Activated T-cell treated with anti-CD3 and anti-CD28 coated beads, Interleukin-2, amount 50 U/mL, for 72 hours (primary cell): ENCODE results near the gene AAMP. TPM values are rescaled to one million over a fixed set of nuclear protein-coding genes. Genes with fewer than 3 reads are reported as not detected.
"Not testable (repeated sequence)": the region's sequence is repeated elsewhere in the genome, so short reads cannot be mapped to it uniquely, and the experiment has no call there.

Experiments used
- ATAC-seq, 2 donors: fragments of 150-1000 bp; cut with Tn5 transposase; replicated peaks in 1 of 2; 2 replicates each; pipeline ENCODE4 v1.10.0; 2021; ENCODE audit warnings: moderate library complexity in 2 of 2, mild to moderate bottlenecking in 1 of 2
- DNase-seq, 2 donors: peaks; one replicate each; pipeline ENCODE4 v3.0.0; 2021 to 2022; ENCODE audit warnings: mixed read lengths in 1 of 2
- H3K27ac Mint-ChIP-seq: one replicate; pipeline ENCODE4 v1.8.0; 2022; ENCODE audit warnings: mild to moderate bottlenecking, moderate library complexity, mixed read lengths
- H3K27me3 Mint-ChIP-seq: one replicate; pipeline ENCODE4 v1.8.0; 2022; ENCODE audit warnings: low read depth, mixed read lengths
- H3K36me3 Mint-ChIP-seq, 2 donors: one replicate each; pipeline ENCODE4 v1.8.0; 2022; ENCODE audit warnings: mixed read lengths in 2 of 2, mild to moderate bottlenecking in 1 of 2; ENCODE audit not compliant: insufficient read depth in 2 of 2
- H3K4me1 Mint-ChIP-seq: one replicate; pipeline ENCODE4 v1.8.0; 2022; ENCODE audit warnings: low read depth, mixed read lengths
- H3K4me3 Mint-ChIP-seq, 2 donors: one replicate each; pipeline ENCODE4 v1.8.0; 2022; ENCODE audit warnings: mild to moderate bottlenecking in 2 of 2, mixed read lengths in 2 of 2, moderate library complexity in 2 of 2
- H3K9me3 Mint-ChIP-seq, 2 donors: one replicate each; pipeline ENCODE4 v1.8.0; 2022; ENCODE audit warnings: mixed read lengths in 2 of 2
- total RNA-seq, 2 donors: library from RNA; stranded (reverse); gene quantifications; one replicate each; pipeline ENCODE4 v1.2.3, GENCODE V29; 2022

AAMP gene, protein sequence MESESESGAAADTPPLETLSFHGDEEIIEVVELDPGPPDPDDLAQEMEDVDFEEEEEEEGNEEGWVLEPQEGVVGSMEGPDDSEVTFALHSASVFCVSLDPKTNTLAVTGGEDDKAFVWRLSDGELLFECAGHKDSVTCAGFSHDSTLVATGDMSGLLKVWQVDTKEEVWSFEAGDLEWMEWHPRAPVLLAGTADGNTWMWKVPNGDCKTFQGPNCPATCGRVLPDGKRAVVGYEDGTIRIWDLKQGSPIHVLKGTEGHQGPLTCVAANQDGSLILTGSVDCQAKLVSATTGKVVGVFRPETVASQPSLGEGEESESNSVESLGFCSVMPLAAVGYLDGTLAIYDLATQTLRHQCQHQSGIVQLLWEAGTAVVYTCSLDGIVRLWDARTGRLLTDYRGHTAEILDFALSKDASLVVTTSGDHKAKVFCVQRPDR
- total RNA-seq = 10 to 100 TPM; 51.7 to 63.0 TPM

DNA sequence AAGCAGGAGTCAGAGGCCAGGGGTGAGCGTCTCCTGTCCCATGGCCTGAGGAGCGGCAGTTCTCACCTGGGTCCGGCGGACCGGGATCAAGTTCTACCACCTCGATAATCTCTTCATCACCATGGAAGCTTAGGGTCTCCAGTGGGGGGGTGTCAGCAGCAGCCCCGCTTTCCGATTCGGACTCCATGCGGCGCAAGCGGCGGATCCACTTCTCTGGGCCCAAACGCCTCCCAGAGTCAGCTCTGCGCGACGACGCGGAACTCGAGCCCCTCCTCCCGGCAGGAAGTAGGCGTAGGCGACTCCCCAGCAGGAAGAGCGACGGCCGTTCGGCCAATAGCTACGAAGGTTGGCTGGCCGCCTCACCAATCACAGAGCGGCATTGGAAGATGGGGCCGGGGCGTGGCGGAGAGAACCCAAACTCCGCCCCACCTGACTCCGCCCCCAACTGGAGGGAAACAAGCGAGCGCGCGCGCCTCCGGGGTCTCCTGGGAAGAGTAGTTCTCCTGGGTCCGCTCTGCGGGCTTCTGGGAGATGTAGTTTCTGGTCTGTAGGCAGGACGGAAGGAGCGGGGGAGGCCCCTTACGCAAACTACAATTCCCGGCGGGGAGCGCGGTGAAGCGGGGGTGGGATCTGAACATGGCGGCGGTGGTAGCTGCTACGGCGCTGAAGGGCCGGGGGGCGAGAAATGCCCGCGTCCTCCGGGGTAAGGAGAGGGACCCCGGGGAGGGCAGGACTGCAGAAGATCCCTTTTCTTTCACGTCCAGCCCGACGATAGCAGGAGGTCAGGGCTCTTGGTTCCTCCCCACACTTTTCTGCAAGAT, at the start of gene AAMP, which contains the start of gene PNKD:
AAMP (minus strand) TSS at position 238 of the 821 bp plus-strand sequence; CDS start at position 187, 51 bp downstream.
PNKD (plus strand) TSS at position 620 of the 821 bp plus-strand sequence; CDS start at position 637, 17 bp downstream.
- Mint-ChIP-seq H3K9me3 (no peaks in the 10 kb centered on the region), H3K36me3 (peaks cover 3 to 17% of the 10 kb centered on the region in 2 donors)

GRCh38 chr2:218318241-218318640, 48.3 kb upstream of the AAMP start:
- no peak for ATAC-seq
- Mint-ChIP-seq H3K27ac (no peak overlapping the region), H3K4me3 (no peak overlapping the region), H3K9me3 (peaks cover 2% of the 10 kb centered on the region in 2 donors), H3K27me3 (no peaks in the 10 kb centered on the region), H3K36me3 (no peaks in the 10 kb centered on the region), H3K4me1 (peaks cover 41% of the 10 kb centered on the region)
- no peak for DNase-seq

More for the DNA sequence above, at the start of gene AAMP, which contains the start of gene PNKD:
- Mint-ChIP-seq H3K4me3 (peak within 1 kb of the TSS; percentile 85 to 98), H3K4me1 (peaks cover 38% of the 10 kb centered on the region), H3K27ac (peak within 1 kb of the TSS; percentile 78), H3K27me3 (no peaks in the 10 kb centered on the region)
- DNase-seq = peak; percentile 100
- peak; percentile 92 for ATAC-seq

DNA sequence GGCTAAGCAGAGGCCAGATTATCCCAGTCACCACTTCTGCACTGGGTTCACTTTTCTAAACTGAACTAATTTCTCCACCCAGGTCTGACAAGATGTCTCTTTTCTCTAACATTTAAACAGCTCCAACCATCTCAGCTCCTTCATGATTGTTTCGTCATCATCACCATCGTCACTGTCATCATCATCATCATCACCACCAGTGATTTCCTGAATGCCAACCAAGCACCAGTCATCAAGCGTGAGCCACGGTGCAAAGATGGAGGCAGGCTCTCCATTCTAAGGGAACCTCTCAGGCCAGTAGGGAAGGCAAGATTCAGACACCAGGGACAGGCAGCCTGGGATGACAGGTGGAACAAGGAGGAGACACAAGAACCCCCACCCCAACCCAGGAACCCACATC, 47.9 kb upstream of the AAMP start:
- peaks cover 2% of the 10 kb centered on the region in 2 donors for H3K9me3 Mint-ChIP-seq
- peaks cover 40% of the 10 kb centered on the region for H3K4me1 Mint-ChIP-seq
- ATAC-seq (peak in 1 of 2 donors; percentile 5), DNase-seq (no peak)
- H3K27ac Mint-ChIP-seq = no peak overlapping the region
- H3K4me3 Mint-ChIP-seq = no peak overlapping the region
- H3K36me3 Mint-ChIP-seq = no peaks in the 10 kb centered on the region
- no peaks in the 10 kb centered on the region for H3K27me3 Mint-ChIP-seq

- Mint-ChIP-seq H3K27ac (no peak overlapping the region), H3K9me3 (peaks cover 2% of the 10 kb centered on the region in 2 donors), H3K36me3 (no peaks in the 10 kb centered on the region), H3K4me3 (no peak overlapping the region), H3K27me3 (no peaks in the 10 kb centered on the region), H3K4me1 (peaks cover 35% of the 10 kb centered on the region)
- no peak for ATAC-seq
- DNase-seq = no peak
Measured at GRCh38 chr2:218317303-218317630, 47.3 kb upstream of the AAMP start.

DNA sequence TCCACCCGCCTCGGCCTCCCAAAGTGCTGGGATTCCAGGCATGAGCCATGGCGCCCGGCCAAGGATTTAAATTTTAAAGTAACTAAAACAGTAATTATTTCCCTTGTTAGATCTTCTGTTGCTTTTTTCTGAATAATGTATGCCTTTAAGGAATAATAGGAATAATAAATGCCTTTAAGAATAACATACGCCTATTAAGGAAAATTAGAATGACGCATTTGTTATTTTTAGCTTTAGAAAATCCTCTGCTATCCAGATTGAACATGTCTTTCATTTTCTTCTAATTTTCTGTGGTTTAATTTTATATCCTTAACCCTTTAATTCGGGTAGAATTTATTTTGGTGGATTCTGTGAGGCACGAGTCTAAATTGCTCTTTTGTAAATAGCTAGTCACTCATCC, 45.5 kb upstream of the AAMP start:
- Mint-ChIP-seq H3K9me3 (peaks cover 2% of the 10 kb centered on the region in 2 donors), H3K36me3 (no peaks in the 10 kb centered on the region)
- ATAC-seq = no peak

DNA sequence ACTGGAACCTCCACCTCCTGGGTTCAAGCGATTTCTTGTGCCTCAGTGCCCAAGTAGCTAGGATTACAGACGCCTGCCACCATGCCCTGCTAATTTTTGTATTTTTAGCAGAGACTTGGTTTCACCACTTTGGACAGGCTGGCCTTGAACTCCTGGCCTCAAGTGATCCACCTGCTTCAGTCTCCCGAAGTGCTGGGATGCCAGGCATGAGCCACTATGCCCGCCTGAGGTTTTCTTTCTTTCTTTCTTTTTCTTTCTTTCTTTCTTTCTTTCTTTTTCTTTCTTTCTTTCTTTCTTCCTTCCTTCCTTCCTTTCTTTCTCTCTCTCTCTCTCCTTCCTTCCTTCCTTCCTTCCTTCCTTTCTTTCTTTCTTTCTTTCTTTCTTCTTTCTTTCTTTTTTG, 44.8 kb upstream of the AAMP start:
- not testable (repeated sequence) for H3K27ac Mint-ChIP-seq, H3K27me3 Mint-ChIP-seq, DNase-seq

More for the DNA sequence above, 45.5 kb upstream of the AAMP start:
- Mint-ChIP-seq H3K27me3 (no peaks in the 10 kb centered on the region), H3K4me3 (no peak overlapping the region), H3K4me1 (peaks cover 27% of the 10 kb centered on the region), H3K27ac (no peak overlapping the region)
- DNase-seq = no peak

GRCh38 chr2:218313356-218313755, 43.4 kb upstream of the AAMP start:
- Mint-ChIP-seq H3K9me3 (peaks cover 2% of the 10 kb centered on the region in 2 donors), H3K27me3 (no peaks in the 10 kb centered on the region), H3K27ac (no peak overlapping the region), H3K4me1 (peaks cover 30% of the 10 kb centered on the region), H3K36me3 (no peaks in the 10 kb centered on the region), H3K4me3 (no peak overlapping the region)
- DNase-seq (no peak), ATAC-seq (no peak)

More for the DNA sequence above, 44.8 kb upstream of the AAMP start:
- not testable (repeated sequence) for H3K9me3 Mint-ChIP-seq, ATAC-seq, H3K36me3 Mint-ChIP-seq, H3K4me3 Mint-ChIP-seq
- peaks cover 27% of the 10 kb centered on the region for H3K4me1 Mint-ChIP-seq

- H3K36me3 Mint-ChIP-seq = no peaks in the 10 kb centered on the region
- peaks cover 25% of the 10 kb centered on the region for H3K4me1 Mint-ChIP-seq
- ATAC-seq (no peak), DNase-seq (no peak)
- no peak overlapping the region for H3K4me3 Mint-ChIP-seq
- no peak overlapping the region for H3K27ac Mint-ChIP-seq
- no peaks in the 10 kb centered on the region for H3K27me3 Mint-ChIP-seq
- H3K9me3 Mint-ChIP-seq = peaks cover 2% of the 10 kb centered on the region in 2 donors
Measured at GRCh38 chr2:218312267-218312756, 42.4 kb upstream of the AAMP start.

GRCh38 chr2:218311541-218312266, 41.8 kb upstream of the AAMP start:
- DNase-seq, ATAC-seq, H3K27me3 Mint-ChIP-seq, H3K4me3 Mint-ChIP-seq, H3K9me3 Mint-ChIP-seq, H3K27ac Mint-ChIP-seq, H3K36me3 Mint-ChIP-seq: not testable (repeated sequence)
- peaks cover 19% of the 10 kb centered on the region for H3K4me1 Mint-ChIP-seq

DNA sequence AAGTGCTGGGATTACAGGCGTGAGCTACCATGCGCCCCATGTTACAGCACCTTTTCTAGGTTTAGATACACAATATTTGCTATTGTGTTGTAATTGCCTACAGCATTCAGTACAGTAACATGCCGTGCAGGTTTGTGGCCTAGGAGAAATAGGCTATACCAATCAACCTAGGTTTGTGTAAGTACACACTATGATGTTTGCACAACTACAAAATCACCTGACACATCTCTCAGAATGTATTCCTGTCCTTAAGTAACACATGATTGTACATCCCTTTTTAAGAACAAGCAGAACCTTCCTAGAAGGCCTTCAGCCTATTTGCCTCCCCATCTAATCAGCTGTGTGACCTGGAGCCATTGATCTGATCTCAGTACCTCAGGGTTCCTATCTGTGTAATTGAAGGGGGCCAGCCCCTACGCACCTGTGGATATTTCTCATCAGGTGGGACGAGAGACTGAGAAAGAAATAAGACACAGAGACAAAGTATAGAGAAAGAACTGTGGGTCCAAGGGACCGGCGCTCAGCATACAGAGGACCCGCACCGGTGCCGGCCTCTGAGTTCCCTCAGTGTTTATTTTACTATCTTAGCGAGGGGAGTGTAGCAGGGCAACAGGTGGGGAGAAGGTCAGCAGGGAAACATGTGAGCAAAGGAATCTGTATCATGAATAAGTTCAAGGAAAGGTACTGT, 41.1 kb upstream of the AAMP start:
- H3K36me3 Mint-ChIP-seq = no peaks in the 10 kb centered on the region
- H3K27me3 Mint-ChIP-seq = no peaks in the 10 kb centered on the region
- no peak overlapping the region for H3K27ac Mint-ChIP-seq
- H3K4me1 Mint-ChIP-seq = peaks cover 12% of the 10 kb centered on the region
- ATAC-seq (no peak), DNase-seq (no peak)
- H3K9me3 Mint-ChIP-seq = no peaks in the 10 kb centered on the region
- no peak overlapping the region for H3K4me3 Mint-ChIP-seq

DNA sequence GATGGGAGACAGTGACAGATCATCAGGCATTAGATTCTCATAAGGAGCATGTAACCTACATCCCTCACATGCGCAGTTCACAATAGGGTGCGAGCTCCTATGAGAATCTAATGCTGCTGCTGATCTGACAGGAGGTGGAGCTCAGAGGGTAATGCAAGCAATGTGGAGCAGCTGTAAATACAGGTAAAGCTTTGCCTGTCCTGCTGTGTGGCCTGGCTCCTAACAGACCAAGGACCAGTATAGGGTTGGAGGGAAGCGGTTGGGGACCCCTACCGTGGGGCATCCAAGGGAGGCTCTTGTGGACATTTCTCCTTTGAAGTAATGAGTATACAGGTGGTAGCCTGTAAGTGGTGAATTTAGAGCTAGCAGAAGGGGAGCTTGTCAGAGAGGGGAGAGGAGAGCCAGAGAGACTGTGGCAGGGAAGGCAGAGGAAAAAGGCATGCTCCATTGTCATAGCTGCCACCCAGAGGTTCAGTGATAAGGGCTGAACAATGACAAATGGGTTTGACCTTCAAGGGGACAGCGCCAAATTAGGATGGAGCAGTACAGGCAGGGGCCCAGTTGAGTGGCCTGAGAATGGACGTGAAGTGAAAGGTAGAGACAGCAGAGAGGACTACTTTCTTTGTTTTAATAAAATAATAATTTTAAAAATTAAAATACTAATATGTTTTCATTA, 37.6 kb upstream of the AAMP start:
- Mint-ChIP-seq H3K27ac (no peak overlapping the region), H3K36me3 (no peaks in the 10 kb centered on the region), H3K27me3 (no peaks in the 10 kb centered on the region), H3K9me3 (no peaks in the 10 kb centered on the region), H3K4me1 (peaks cover 6% of the 10 kb centered on the region), H3K4me3 (no peak overlapping the region)
- no peak for DNase-seq
- ATAC-seq = no peak
